Upper lobe of right lung (tissue), 1 donor: Measurements from ENCODE around the gene ABHD13. TPM values are rescaled to one million over a fixed set of nuclear protein-coding genes. Genes with fewer than 3 reads are reported as not detected.
"Not testable (repeated sequence)": the region's sequence is repeated elsewhere in the genome, so short reads cannot be mapped to it uniquely, and the experiment has no call there.

Experiments used
- ATAC-seq: fragments of 200-7000 bp; cut with Tn5 transposase; one replicate; pipeline ENCODE4 v1.9.1; 2020; ENCODE audit warnings: mild to moderate bottlenecking, moderate library complexity
- DNase-seq: peaks from one replicate; pipeline ENCODE4 v3.0.0-alpha.2; 2020
- H3K27ac ChIP-seq: fragments of 200-600 bp; one replicate; pipeline ENCODE4 v1.8.0; 2022
- H3K27me3 ChIP-seq: fragments of 200-600 bp; one replicate; pipeline ENCODE4 v1.8.0; 2022; ENCODE audit warnings: mild to moderate bottlenecking
- H3K36me3 ChIP-seq: fragments of 200-600 bp; one replicate; pipeline ENCODE4 v1.8.0; 2022
- H3K4me1 ChIP-seq: fragments of 200-600 bp; one replicate; pipeline ENCODE4 v1.8.0; 2022
- H3K4me3 ChIP-seq: fragments of 200-600 bp; one replicate; pipeline ENCODE4 v1.8.0; 2022; ENCODE audit warnings: mild to moderate bottlenecking
- H3K9me3 ChIP-seq: fragments of 200-600 bp; one replicate; pipeline ENCODE4 v1.8.0; 2022
- CTCF ChIP-seq: fragments of 200-600 bp; IDR thresholded peaks from one replicate; pipeline ENCODE4 v1.8.0; 2022; ENCODE audit warnings: antibody characterized with exemption
- intact Hi-C: fragments of 100-400 bp; cut with DNase I; formaldehyde crosslinking; loops from one replicate; pipeline ENCODE4 v1.11.0; 2022
- total RNA-seq: library from RNA; stranded (reverse); fragmentation: NEBNext Ultra II Directional; extraction: Animal tissue kit (Norgen Biotek cat#: 25700); gene quantifications from one replicate; pipeline ENCODE4 v1.2.1, GENCODE V29; 2021
- donor health status: DM: no; HTN: yes; CAD: no; lungs with severe emphysema.

The ABHD13 gene
- total RNA-seq, 1 donor from 2014 or later: 12.8 TPM

- no peak for ATAC-seq
- DNase-seq: peak; percentile 66
- intact Hi-C loops: no loop called here
- Histone ChIP-seq H3K9me3 (no peaks in the 10 kb centered on the region), H3K4me3 (peak overlapping the region; percentile 33), H3K27me3 (no peaks in the 10 kb centered on the region), H3K36me3 (peaks cover 9% of the 10 kb centered on the region), H3K27ac (peak overlapping the region; percentile 65), H3K4me1 (peaks cover 26% of the 10 kb centered on the region)
- TF ChIP-seq CTCF: no peak
These were observed 3.5 kb upstream of the ABHD13 start for GRCh38 chr13:108214441-108215271.

GRCh38 chr13:108215436-108215835 is 2.8 kb upstream of the ABHD13 start, which contains the start of gene LIG4:
Gene LIG4 (minus strand): TSS chr13:108215536. CDS start chr13:108211268, 4,268 bp downstream.
- no peaks in the 10 kb centered on the region for H3K9me3 ChIP-seq
- peaks cover 6% of the 10 kb centered on the region for H3K36me3 ChIP-seq
- intact Hi-C loops: no loop called here
- ATAC-seq: peak; percentile 88
- peak within 1 kb of the TSS; percentile 65 for H3K27ac ChIP-seq
- H3K4me1 ChIP-seq: peaks cover 34% of the 10 kb centered on the region
- no peak for TF ChIP-seq CTCF
- H3K4me3 ChIP-seq: peak within 1 kb of the TSS; percentile 52
- H3K27me3 ChIP-seq: no peaks in the 10 kb centered on the region
- DNase-seq: peak; percentile 97

GRCh38 chr13:108217307-108218043 is 717 bp upstream of the ABHD13 start:
- ATAC-seq, H3K9me3 ChIP-seq, intact Hi-C loops, H3K27me3 ChIP-seq, H3K36me3 ChIP-seq: not testable (repeated sequence)
- Histone ChIP-seq H3K27ac (peak overlapping the region; percentile 87), H3K4me3 (peak overlapping the region; percentile 96), H3K4me1 (peaks cover 43% of the 10 kb centered on the region)
- peak; percentile 54 for DNase-seq

- peaks cover 61% of the 10 kb centered on the region for H3K4me1 ChIP-seq
- H3K27ac ChIP-seq: no peak overlapping the region
These were observed 1.8 kb downstream of the ABHD13 start for GRCh38 chr13:108220041-108220440.

GRCh38 chr13:108223687-108224503 is 5.7 kb downstream of the ABHD13 start:
- TF ChIP-seq CTCF: no peak
- ATAC-seq (no peak), DNase-seq (no peak)
- Histone ChIP-seq H3K9me3 (no peaks in the 10 kb centered on the region), H3K4me1 (peaks cover 43% of the 10 kb centered on the region), H3K36me3 (no peaks in the 10 kb centered on the region), H3K27ac (no peak overlapping the region), H3K27me3 (no peaks in the 10 kb centered on the region), H3K4me3 (no peak overlapping the region)
- intact Hi-C loops: no loop called here

More at GRCh38 chr13:108220041-108220440, 1.8 kb downstream of the ABHD13 start:
- ATAC-seq (no peak), DNase-seq (no peak)
- intact Hi-C loops: no loop called here
- no peaks in the 10 kb centered on the region for H3K27me3 ChIP-seq
- no peak for TF ChIP-seq CTCF
- no peaks in the 10 kb centered on the region for H3K9me3 ChIP-seq
- no peaks in the 10 kb centered on the region for H3K36me3 ChIP-seq
- peak overlapping the region; percentile 96 for H3K4me3 ChIP-seq
